ENCODE results near the gene SPACA9.

The SPACA9 gene

GRCh38 chr9:132894346-132894745 is 15.6 kb downstream of the SPACA9 start:
- DNase-seq (ENCODE audit: low spot score), result no peak

DNA sequence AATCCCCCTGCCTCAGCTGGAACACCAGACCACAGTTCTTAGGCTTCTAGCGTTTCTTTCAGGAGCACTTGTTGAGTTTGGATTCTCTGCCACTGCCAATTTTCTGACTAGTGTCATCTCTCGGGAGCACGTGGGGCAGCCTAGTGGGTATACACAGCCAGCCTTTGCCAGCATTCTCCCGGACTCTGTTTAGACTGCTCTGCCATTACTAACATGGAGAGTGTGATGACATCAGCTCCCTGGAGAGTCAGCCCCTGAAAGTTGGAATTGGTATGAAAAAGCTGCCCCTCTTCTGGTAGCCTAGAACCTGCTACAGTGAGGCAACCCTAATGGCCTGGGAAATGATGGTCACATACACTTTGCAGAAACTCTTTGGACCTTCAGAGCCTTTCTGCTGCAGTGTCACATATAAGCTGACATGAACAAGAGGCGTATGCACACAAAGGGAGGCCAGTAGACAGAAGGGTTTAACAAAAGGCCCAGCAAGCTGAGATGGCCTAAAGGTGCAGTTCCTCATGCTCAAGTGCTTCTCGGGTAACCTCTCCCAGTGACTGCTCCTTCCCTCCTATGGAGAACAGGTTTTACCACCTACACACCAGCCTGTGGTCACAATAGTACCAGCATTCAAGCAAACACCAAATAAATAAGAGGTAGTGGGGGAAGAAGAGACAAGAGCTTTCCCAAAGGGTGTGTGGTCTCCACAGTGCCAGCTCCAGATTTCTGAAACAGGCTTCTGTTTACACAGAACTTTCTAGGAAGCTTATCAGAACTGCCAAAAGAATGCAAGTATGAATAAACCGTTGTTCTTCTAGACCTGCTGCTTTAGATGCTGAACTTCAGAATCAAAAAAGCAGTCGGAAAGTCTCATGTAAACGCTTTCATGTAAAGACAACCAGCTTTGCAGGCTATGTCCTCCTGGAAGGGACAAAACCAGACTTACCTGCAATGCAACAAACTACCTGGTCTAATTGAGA is 16.5 kb downstream of the SPACA9 start:
- DNase-seq (ENCODE audit: low spot score), result no peak

GRCh38 chr9:132896264-132896663 is 17.6 kb downstream of the SPACA9 start:
- no peak for DNase-seq (ENCODE audit: low spot score)

DNA sequence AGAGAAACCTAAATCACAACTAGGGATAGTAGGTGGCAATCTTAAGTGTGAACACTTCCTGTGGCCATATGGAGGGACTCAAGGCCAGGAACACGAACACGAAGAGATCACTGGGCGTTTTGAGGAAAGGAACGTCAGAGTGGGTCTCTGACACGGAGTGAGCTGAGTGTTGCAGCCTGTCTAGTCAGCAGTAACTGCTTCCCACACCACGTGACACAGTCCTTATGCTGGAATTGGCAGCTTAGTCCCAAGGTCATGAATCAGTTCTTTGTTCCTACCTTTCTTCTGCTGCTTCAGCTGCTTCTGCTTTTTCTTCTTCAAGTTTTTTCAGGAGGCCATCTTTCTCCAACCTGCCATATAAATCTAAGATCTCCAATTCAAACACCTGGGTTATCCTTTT is 18.2 kb downstream of the SPACA9 start:
- DNase-seq (ENCODE audit: low spot score), result no peak

GRCh38 chr9:132898051-132898450 is 19.4 kb downstream of the SPACA9 start:
- no peak for DNase-seq (ENCODE audit: low spot score)

DNA sequence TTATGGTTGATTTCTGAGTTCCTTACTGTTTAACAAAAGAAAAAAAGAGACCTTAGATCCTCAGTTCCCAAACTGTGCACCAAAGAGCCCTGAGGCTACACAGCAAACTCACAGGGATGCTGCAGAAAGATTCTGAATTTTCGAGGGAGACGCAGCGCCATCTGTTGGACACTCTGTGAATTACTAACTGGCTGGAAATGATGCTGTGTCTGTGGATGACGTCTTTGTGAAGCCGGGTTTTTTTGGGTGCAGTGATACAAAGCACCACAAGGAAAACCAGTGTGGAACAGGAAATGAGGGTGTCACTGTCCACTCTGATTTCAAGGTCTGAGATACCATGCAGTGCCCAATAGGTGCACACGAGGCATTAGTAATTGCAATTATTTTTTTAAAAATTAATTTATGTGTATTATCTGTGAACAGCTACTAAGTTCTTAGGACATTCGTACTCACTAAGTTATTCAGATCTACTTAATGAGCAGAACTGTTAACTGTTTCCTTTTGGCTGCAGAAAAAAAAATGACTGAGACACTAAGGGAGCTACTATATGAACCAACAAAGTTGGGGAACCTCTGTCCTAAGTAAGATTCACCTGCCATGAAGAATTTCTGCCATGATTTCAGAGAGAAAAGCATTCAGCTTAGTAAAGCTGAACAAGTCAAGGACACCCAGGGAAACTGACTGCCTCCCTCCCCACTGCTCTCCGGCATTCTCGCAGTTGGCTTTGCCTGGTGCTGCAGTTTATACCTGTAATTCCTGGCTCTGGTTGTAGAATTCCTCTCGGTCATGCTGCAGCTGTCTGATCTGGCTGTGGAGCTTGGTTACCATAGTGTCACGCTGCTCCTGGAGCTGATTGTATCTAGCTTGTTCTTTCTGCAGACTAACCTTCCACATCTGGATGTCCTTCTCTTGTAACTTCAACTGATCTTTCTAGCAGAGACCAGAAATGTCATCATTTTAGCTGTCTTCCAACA is 23.4 kb downstream of the SPACA9 start:
- peak; percentile 77 for DNase-seq (ENCODE audit: low spot score)

DNA sequence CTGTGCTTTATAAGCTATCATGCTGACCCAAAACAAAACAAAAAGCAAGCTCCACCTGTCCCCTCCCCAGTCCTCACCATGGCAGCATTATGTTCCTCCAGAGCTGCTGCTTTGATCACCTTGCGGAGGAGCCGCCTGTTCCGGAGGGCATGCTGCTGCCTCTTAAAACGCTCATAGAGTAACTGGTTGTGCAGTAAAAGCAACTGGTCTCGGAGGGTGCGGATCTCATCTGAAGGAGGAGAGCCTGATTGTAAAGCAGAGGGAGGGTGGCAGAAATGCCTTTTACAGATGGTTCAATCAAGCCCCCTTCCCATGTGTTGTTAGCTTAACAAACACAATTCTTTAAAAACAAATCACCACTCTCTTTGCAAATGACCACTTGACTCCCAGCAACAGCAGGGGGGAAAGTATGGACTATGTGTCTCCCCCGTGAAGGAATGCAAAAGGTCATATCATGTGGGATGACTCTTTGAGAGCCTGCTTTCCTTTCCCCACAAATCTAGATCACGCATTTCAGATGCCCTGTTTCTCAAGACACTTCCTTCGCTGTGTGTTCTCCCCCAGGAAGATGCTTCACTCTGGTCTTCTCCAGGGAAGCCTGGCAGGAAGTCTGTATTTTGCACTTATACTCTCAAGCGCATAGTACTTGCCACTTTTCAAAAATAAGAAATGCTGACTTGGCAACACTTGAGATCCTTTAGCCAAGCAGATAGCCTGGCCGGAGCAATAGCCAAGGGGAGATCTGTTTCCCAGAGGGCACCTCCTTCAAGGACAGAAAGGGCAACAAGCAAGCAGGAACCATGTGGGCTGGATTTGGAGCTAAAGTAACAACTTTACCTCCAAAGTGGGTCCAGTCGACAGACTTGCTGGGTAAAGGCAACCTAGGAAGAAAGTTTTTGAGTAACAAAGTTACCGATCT is 25.1 kb downstream of the SPACA9 start:
- no peak for DNase-seq (ENCODE audit: low spot score)

- no peak for DNase-seq (ENCODE audit: low spot score)
Observed at GRCh38 chr9:132905726-132906125, 27.0 kb downstream of the SPACA9 start.

- DNase-seq (ENCODE audit: low spot score), result peak; percentile 33
Observed at GRCh38 chr9:132908635-132909034, 29.9 kb downstream of the SPACA9 start.

- DNase-seq (ENCODE audit: low spot score), result no peak
Observed at GRCh38 chr9:132909311-132909710, 30.6 kb downstream of the SPACA9 start.

DNA sequence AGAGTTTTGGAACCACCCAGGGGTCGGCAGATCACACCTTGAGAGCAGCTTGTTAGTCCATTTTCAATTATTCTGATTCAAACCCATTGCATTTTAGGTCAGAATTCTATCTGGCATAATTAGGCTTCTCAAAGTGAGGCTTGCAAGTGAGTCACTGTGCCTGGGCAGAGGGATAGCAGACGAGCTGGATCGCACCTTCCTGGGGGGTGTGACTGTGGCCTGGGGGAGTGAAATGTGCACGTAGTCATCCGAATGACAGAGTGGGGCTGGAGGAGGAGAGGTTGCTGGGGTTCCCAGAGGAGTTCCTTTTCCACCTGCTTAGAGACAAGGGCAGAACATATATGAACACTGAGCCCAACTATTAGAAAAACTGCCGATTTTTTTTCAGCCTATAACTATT is 31.7 kb downstream of the SPACA9 start:
- DNase-seq (ENCODE audit: low spot score), result no peak

DNA sequence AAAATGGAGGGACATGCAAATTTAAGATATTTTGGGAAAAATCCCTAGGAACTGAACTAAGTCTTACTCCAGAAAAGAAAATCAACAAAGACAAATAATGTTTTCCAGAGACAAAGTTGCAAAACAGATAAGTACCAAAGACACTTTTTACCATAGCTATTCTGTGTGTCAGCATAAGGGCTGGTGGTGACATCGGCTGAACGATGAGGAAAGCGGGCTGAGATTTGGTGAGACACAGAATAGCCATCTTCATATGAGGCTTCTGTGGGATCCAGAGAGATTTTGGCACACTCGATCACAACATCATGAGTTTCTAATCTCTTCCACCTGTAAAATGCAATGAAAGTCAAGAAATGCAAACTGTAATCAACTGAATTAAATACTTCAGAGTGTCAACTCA is 33.4 kb downstream of the SPACA9 start:
- no peak for DNase-seq (ENCODE audit: low spot score)

- no peak for DNase-seq (ENCODE audit: low spot score)
Observed at GRCh38 chr9:132914924-132915323, 36.2 kb downstream of the SPACA9 start.

DNA sequence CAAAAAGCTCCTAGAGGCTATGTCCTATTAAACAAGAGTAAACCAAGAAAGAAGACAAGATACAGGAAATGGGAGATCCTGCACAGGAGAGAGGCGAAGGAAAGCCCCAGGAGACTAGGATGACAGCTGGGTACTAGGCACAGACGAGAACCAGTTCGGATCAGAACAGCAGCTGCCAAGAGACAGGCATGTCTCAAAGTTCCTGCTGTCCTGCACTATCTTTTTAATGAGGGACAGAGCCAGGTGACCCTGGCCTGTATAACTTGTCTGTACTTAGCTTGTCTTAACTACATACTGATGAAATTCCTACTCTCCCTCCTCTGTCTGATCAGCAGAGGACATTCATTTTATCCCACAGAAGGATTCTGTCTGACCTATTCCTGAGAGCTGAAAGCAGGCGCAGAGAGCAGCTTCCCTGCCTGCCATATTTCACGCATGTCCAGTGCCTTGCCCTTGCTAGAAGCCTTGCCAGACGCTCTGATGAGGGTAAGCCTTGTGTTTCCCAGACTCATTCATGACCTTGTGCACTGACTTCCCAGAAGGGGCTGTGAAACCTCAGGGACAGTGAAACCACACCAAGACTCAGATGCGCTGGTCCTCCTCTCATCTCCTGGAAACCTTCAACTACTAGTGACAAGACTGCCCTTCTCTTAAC is 41.0 kb downstream of the SPACA9 start:
- no peak for DNase-seq (ENCODE audit: low spot score)

DNA sequence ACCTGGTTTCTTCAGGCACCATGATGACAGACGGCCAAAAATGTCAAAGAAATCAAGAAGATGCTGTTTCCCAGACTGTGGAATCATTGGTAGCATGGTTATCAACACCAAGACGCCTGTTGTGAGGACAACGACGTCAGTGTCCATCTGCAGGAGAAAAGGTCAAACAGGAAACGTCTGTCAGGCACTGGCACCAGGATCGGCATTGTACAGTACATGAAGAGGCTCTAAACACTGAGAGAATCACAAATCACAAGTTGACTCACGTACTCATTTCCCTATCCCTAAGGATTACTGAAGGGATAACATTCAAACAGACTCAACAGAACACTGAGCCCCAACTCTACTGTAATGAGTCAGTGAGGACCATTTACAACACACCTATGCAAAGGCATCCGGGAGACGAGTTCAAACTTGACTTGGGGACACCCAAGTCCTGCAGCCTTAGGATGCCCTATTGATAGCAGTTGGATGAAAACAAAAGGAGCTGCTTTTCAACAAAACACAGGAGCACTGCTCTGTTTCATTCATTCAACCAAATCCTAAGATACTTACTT is 44.7 kb downstream of the SPACA9 start:
- no peak for DNase-seq (ENCODE audit: low spot score)

DNA sequence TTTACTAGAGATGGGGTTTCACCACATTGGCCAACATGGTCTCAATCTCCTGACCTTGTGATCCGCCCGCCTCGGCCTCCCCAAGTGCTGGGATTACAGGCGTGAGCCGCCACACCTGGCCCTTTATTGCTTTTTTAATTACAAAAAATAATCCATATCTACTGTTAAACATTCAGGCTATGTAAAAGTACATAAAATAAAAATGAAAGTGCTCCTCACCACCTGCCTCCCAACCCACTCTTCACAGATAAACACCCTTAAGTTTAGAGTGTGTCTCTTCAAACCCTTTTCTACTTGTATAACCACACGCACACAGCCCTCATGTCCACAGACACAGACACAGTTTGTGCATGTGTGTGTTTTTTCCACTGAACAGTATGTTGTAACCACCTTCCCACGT is 49.0 kb downstream of the SPACA9 start:
- no peak for DNase-seq (ENCODE audit: low spot score)

GRCh38 chr9:132931178-132931735 is 52.6 kb downstream of the SPACA9 start:
- DNase-seq (ENCODE audit: low spot score), result no peak

GRCh38 chr9:132935026-132935425 is 56.3 kb downstream of the SPACA9 start:
- DNase-seq (ENCODE audit: low spot score), result no peak

GRCh38 chr9:132937463-132937901 is 58.8 kb downstream of the SPACA9 start:
- no peak for DNase-seq (ENCODE audit: low spot score)

- no peak for DNase-seq (ENCODE audit: low spot score)
Observed at GRCh38 chr9:132939169-132939568, 60.5 kb downstream of the SPACA9 start.
